AG20443 (cell line): ENCODE data around the gene PTPRD.
"Not testable (repeated sequence)": the region's sequence is repeated elsewhere in the genome, so short reads cannot be mapped to it uniquely, and the experiment has no call there.

ENCODE experiments used
- DNase-seq: peaks from one replicate; pipeline ENCODE4 v3.0.0; 2012; ENCODE audit warnings: low spot score, mixed read lengths

Gene PTPRD

DNA sequence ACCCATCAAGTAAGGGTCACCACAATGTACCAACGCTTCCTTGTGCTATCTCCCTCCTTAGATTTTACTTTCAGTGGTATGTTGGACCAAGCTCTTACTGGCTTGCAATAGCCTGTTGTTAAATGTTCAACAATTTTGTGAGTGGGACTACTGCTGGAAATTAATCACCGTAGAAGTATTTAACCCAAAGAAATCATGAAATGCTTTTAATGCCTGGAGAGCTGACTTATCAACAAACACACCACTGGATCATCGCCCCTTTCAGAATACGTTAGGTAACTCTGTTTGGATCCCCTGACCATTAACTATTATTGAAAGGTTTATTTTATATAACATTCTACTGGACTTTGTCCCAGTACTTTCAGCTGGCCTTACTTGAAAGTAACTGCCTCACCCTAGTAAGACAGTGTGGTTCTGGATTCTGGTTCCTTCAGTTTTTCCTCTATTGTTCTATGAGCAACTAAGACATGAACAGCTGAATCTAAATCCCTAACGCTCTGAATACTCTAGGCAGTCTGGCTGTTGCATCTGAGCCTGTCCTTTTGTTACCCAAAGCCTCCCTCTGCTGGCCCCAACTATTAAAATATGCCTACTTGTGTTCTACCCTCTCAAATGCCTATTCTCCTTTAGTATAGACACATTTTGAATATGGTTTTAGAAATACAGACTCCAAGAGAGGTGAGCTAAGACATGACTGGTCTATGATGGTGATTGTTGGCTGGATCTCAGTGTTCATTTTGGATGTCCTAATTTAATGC lies 1609.8 kb downstream of the PTPRD start:
- DNase-seq, result no peak

GRCh38 chr9:8980496-8981013 lies 1632.2 kb downstream of the PTPRD start:
- no peak for DNase-seq

- no peak for DNase-seq
Observed at GRCh38 chr9:8978334-8978733, 1634.5 kb downstream of the PTPRD start.

GRCh38 chr9:8968350-8968749 lies 1644.5 kb downstream of the PTPRD start:
- DNase-seq, result not testable (repeated sequence)

DNA sequence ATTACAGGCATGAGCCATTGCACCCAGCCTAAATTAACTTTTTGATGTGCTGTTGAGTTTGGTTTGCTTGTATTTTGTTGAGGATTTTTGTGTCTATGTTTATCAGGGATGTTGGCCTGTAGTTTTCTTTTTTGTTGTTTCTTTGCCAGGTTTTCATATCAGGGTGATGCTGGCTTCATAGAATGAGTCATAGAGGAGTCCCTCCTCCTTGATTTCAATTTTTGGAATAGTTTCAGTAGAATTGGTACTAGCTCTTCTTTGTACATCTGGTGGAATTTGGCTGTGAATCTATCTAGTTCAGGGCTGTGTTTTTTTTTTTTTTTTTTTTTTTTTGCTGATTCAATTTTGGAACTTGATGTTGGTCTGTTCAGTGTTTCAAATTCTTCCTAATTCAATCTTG lies 1648.9 kb downstream of the PTPRD start:
- no peak for DNase-seq

- DNase-seq, result no peak
Observed at GRCh38 chr9:8962084-8962483, 1650.7 kb downstream of the PTPRD start.

DNA sequence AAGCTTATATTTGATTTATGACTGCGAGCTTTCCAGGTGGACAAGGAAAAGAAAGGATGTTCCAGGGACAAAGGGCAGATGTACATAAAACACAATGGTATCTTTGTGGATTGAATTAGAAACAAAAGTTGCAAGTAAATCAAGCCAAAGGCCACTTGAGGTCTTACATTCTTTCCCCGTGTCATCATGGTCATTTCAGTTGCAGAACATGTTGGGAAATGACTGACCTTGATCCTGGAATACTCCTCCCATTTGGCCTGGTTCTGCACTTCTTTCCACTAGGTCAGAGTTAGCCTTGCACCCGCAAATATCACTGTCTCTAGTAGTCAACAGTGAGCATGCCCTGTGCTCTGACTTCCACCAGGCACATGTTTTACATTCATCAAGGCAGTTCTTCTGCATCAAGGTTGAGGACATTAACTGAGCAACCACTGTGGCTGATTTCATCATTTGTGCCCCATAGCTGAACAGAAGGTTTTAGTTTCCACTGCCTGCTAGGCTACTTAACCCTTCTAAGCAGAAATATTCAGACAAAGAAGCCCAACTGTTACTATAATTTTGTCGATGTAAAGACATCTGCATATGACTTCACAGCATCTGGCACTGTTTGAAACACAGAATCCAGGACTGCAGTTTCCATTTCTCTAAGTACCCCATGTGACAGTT lies 1651.5 kb downstream of the PTPRD start:
- DNase-seq, result no peak

DNA sequence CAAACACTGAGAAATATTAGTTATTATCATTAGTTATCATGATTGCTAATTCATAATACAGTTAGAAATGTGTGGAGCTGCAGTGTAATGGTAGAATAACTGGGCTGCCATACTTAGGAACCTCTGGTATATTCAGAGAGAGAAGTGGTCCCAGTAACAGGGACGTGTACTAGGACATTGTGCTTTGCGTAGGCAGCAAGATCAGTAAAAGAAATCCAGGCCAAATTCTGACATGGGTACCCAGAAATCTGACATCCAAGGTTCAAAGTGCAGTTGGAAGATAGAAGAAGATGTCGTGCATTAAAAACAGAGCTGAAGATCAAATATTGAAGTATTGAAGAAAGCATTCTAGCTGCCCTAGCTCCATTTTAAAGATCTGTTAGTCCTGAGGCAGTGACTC lies 1652.5 kb downstream of the PTPRD start:
- no peak for DNase-seq

DNA sequence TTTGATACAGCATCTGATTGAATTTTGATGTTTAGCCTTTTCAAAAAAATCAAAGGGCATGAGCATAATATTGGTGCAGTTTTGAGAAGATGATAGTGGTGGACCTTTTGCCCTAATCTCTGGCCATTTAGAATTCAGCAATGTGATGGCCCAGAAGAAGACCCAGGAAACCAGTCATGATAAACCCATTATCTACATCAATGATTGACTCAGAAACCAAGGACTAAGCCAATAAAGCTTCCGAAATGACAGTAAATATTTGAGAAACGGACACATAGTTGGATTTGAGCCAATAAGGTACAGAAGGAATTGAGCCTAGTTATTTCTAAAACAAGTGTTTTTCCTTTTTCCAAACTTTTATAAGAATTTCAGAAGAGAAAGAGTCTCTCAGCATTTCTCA lies 1654.4 kb downstream of the PTPRD start:
- no peak for DNase-seq

DNA sequence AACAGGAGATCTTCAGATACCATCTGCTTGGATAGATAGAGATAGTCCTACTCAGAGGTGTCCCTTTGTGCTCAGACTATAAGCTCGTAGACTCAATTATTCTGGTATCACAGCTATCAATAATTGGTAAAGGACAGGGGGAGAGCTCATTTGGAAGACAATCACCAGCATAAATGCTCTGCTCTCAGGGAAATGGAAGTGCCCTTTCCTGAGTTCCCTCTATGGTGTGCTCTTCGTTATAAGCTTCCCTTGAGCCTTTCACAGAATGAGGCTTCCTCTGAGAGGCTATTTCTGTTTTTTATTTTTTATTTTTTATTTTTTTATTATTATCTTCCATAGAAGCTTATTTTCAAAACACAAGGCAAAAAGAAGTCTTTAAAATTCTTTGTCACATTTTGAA lies 1657.5 kb downstream of the PTPRD start:
- no peak for DNase-seq

DNA sequence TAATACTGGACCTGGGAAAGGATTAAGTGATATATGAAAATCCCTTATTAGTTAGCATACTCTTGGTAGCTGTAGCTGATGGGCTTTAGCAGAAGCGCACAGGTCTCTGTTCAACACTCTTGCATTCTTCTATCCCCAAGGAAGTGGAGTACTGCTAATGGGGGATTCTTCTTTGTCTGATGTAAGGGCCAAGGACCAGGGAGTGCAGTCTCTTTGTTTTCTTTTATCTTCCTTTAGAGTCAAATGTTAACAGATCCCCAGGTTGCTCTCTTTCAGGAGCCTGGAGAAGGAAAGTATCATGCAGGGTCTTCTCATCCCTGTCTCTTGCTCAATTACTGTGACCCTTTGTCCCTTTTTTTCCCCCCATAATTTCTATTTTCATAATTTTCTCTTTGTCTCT lies 1666.3 kb downstream of the PTPRD start:
- DNase-seq, result no peak

DNA sequence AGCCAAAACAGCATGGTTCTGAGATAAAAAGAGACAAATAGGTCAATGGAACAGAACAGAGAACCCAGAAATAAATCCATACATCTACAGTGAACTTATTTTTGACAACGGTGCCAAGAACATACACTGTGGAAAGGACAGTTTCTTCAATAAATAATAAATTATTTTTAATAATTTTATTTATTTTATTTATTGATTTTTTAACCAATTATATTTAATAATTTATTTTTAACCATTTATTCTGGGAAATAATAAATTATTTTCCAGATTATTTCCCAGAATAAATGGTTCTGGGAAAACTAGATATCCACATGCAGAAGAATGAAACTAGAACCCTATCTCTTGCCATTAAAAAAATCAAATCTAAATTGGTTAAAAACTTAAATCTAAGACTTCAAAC lies 1669.4 kb downstream of the PTPRD start:
- DNase-seq, result no peak

DNA sequence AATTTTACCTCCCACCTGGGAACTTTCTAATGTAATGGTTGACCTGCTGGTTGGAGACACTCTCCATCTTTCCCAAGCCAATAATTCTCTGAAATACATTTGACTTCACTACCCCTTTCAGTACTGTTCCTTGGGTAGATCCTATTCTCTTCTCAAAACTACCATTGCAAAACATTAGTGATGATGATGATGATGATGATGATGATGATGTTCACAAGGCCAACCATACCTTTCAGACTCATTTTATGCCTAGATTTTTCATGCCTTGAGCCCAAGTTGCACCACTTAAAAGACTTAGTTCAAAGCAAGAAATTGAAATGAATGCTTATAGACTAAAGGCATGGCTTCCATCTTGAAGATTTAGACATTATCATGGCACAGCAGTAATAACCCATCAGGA lies 1672.2 kb downstream of the PTPRD start:
- no peak for DNase-seq

DNA sequence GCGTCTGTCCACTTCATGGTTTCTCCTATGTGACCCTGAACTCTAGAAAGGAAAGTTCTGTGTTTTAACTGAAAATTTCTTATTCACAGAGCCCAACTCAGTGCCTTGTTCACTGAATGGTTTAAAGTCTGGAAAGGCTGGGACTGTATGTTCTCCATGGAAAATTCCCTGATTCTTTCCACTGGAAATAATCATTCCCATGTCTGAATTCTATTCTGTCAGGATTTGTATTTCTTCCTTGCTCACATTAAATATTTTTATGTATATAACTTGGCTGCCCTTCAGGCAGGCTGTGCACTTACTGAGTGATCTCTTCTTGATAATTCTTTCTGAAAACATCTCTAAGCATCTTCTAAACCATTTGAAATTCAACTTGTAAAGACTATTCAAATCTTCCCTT lies 1686.3 kb downstream of the PTPRD start:
- no peak for DNase-seq

DNA sequence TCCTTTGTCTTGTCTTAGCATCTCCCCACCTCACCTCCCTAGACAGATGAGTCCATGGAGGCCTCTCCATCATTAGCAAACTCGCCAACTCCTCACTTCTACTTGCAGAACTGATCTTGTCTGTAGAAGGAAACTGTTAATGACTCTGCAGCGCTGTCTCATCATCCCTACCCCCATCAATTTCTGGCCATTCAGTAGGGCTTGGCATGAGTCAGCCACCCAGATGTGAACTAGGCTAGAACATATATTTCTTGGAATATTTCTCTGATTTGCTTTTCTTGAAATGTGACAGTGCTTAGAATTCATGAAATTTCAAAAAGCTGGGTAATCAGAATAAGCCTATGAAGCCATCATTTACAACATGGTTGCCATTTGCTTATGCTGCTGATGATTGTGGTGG lies 1688.2 kb downstream of the PTPRD start:
- DNase-seq, result no peak

DNA sequence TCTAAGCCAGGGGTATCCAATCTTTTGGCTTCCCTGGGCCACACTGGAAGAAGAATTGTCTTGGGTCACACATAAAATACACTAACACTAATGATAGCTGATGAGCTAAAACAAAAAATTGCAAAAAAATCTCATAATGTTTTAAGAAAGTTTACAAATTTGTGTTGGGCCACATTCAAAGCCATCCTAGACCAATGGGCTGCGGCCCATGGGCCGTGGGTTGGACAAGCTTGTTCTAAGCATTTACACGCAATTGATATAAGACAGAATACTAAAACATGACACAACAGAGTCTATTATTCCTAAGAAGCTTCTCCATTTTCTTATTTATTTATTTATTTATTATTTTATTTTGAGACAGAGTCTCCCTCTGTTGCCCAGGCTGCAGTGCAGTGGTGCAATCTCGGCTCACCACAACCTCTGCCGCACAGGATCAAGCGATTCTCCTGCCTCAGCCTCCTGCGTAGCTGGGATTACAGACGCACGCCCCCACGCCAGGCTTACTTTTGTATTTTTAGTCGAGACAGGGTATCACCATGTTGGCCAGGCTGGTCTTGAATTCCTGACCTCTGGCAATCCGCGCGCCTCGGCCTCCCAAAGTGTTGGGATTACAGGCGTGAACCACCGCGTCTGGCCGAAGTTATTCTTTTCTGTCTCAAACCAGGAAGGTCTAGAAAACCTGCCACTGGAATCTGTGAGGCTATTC lies 1692.2 kb downstream of the PTPRD start:
- DNase-seq, result not testable (repeated sequence)

DNA sequence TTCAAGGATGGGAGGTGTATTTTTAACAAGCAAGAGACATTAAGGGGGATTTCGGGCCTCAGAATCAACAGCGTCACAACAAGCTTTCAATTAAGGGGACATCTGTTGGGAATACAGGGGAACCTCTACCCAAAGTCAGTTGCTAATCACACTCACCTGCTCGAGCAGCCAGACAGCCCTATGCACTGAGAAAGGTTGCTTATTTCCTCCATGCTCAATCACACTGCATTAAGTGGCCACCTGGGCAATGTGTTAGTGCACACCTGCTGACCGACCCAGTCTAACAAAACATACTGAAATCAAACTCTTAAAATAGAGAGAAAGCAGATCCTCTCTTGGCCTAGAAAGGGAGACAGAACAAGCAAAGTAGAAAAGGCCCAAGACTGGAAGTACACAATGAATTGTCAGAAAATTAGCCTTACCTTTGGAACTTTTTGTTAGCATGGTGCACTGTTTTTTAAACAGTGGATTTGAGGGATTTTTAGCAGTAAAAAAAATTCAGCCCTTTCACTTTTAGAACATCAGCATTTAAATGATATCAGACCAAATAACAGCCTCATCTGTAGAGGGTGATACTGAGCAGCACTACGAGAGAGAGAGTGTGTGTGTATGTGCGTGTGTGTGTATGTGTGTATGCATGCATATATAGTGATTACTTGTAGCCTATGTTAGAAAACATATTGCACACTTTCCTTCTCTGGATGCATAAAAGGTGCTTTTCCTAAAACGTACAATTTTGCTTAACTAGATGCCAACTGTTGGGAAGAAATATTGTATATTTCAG lies 1694.7 kb downstream of the PTPRD start:
- no peak for DNase-seq

GRCh38 chr9:8916771-8917170 lies 1696.0 kb downstream of the PTPRD start:
- no peak for DNase-seq

- no peak for DNase-seq
Observed at GRCh38 chr9:8907868-8908267, 1704.9 kb downstream of the PTPRD start.

DNA sequence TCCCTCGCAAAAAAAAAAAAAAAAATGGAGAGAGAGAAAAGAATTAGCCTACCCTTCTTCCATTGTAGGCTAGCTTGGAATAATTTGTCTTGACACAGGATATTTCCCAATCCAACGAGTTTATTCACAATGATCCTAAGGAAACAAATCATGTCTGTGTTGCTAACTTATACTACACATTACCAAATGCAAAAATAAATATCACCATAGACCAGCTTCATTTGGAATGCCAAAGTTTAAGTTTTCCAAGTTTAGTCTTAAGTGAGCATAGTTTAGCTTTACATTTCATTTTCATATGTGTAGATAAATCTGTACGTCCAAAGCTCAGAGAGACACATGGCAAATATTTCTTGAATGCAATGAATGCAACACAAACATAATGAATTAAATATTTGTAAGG lies 1707.1 kb downstream of the PTPRD start:
- no peak for DNase-seq

DNA sequence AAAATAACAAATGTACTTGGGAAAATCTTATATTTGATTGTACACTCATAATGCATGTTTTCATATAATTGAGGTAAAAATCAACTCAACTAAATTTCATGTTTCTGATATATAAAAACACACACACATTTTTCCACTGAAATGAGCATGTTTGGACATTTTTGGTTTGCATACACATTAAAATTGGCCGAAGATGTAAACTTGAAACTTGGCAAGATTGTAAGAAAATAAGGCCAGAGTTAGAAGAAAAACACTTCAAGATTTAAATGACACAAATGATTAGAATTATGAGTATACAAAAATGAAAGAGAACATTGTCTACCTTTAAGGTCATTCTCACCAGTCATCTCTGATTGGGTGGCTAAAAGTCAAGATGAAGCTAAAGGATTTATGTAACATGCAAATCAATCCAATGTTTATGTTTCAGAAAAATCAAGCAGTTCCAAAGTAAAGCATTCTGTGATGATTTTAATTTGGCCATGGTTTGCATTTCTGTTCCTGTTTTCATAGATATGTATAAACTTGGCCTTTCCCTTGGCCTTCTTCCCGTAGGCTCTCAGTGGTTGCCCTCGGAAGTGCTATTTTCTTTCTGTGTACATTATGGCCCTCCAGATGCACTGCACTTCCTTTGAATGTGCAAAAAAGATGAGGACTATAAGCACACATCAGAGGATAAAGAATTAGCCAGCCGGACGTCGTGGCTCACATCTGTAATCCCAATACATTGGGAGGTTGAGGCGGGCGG lies 1707.9 kb downstream of the PTPRD start:
- DNase-seq, result no peak

DNA sequence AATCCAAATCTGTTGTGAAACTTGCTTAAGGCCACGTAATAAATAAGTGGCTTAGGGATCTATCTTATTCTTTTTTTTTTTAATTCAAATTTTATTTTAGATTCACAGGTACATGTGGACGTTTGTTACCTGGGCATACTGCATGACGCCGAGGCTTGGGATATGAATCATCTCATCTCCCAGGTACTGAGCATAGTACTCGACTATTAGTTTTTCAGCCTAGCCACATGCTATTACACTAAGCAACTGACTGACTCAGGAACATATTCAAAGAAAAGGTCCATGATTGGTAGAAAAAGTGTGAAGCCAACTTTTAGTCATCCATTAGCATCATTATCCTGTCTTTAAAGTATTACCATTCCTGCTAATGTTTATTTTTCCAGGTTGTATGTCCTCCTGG lies 1709.7 kb downstream of the PTPRD start:
- no peak for DNase-seq
